ENCODE data around the gene S100A12. TPM values are rescaled to one million over a fixed set of nuclear protein-coding genes. Genes with fewer than 3 reads are reported as not detected.

The S100A12 gene
- total RNA-seq, 4 donors from 2014 or later, result 2.2 to 2.9 TPM; not detected in 2

GRCh38 chr1:153357076-153357852, 18.2 kb downstream of the S100A12 start:
- Histone ChIP-seq H3K4me3 (no peak overlapping the region), H3K4me1 (peaks cover 5 to 16% of the 10 kb centered on the region in 2 donors), H3K9me3 (no peaks in the 10 kb centered on the region), H3K27ac (peak overlapping the region in 3 of 4 donors; percentile 18 to 49 (median 25)), H3K36me3 (no peaks in the 10 kb centered on the region), H3K27me3 (no peaks in the 10 kb centered on the region)
- ATAC-seq (peak; percentile 72 to 81), DNase-seq (peak; percentile 57 to 75)
- TF ChIP-seq CTCF (IDR thresholded peaks at IDR 0.05 in 4 of 5, conservative IDR thresholded peaks at IDR 0.05 in 1 of 5) (no peak), POLR2A (IDR thresholded peaks at IDR 0.05) (no peak)
- intact Hi-C loops (cut with DNase I; ENCODE audit: low total_unique reads) (loop anchor here (5.0 to 10.0 kb wide), 3 partner anchors 35 to 388 kb away; partner anchors contain the start of genes S100A2 and S100A8), in situ Hi-C loops (cut with MboI; ENCODE audit: low sequenced_read_pairs in 4 of 4) (loop anchor here in 2 of 4 donors (10.0 to 25.0 kb wide), 3 partner anchors 138 to 655 kb away; partner anchors contain the start of gene INTS3 (in 1 of the 2))

GRCh38 chr1:153356392-153357075, 18.9 kb downstream of the S100A12 start:
- Histone ChIP-seq H3K36me3 (no peaks in the 10 kb centered on the region), H3K4me1 (peaks cover 5 to 16% of the 10 kb centered on the region in 2 donors), H3K4me3 (no peak overlapping the region), H3K27me3 (no peaks in the 10 kb centered on the region), H3K9me3 (no peaks in the 10 kb centered on the region), H3K27ac (no peak overlapping the region)
- in situ Hi-C loops (cut with MboI; ENCODE audit: low sequenced_read_pairs in 4 of 4) (loop anchor here in 2 of 4 donors (10.0 to 25.0 kb wide), 3 partner anchors 138 to 656 kb away; partner anchors contain the start of gene INTS3 (in 1 of the 2)), intact Hi-C loops (cut with DNase I; ENCODE audit: low total_unique reads) (loop anchor here (5.0 to 10.0 kb wide), 3 partner anchors 36 to 388 kb away; partner anchors contain the start of genes S100A2 and S100A8)
- TF ChIP-seq POLR2A (IDR thresholded peaks at IDR 0.05), result no peak
- TF ChIP-seq CTCF (IDR thresholded peaks at IDR 0.05 in 4 of 5, conservative IDR thresholded peaks at IDR 0.05 in 1 of 5), result no peak
- no peak for ATAC-seq
- no peak for DNase-seq

GRCh38 chr1:153355445-153356071, 19.9 kb downstream of the S100A12 start:
- Histone ChIP-seq H3K9me3 (no peaks in the 10 kb centered on the region), H3K27ac (no peak overlapping the region), H3K4me3 (no peak overlapping the region), H3K4me1 (peaks cover 5 to 16% of the 10 kb centered on the region in 2 donors), H3K27me3 (peaks cover 0 to 7% (median 4%) of the 10 kb centered on the region in 3 donors), H3K36me3 (no peaks in the 10 kb centered on the region)
- DNase-seq (peak; percentile 53 to 66), ATAC-seq (peak; percentile 53 to 55)
- TF ChIP-seq CTCF (IDR thresholded peaks at IDR 0.05 in 4 of 5, conservative IDR thresholded peaks at IDR 0.05 in 1 of 5), result peak; percentile 22 to 56 (median 53)
- TF ChIP-seq POLR2A (IDR thresholded peaks at IDR 0.05), result no peak
- in situ Hi-C loops (cut with MboI; ENCODE audit: low sequenced_read_pairs in 4 of 4) (loop anchor here in 2 of 4 donors (10.0 to 25.0 kb wide), 3 partner anchors 139 to 657 kb away; partner anchors contain the start of gene INTS3 (in 1 of the 2)), intact Hi-C loops (cut with DNase I; ENCODE audit: low total_unique reads) (loop anchor here (5.0 to 10.0 kb wide), 3 partner anchors 37 to 389 kb away; partner anchors contain the start of genes S100A2 and S100A8)

- no peak for TF ChIP-seq CTCF (IDR thresholded peaks at IDR 0.05 in 4 of 5, conservative IDR thresholded peaks at IDR 0.05 in 1 of 5)
- TF ChIP-seq POLR2A (IDR thresholded peaks at IDR 0.05), result no peak
- no peak overlapping the region for H3K27ac ChIP-seq
- intact Hi-C loops (cut with DNase I; ENCODE audit: low total_unique reads), result loop anchor here (5.0 to 10.0 kb wide), 3 partner anchors 38 to 390 kb away; partner anchors contain the start of genes S100A2 and S100A8
- DNase-seq (no peak), ATAC-seq (no peak)
- H3K27me3 ChIP-seq, result peaks cover under 1 to 7% (median 4%) of the 10 kb centered on the region in 3 donors
- H3K9me3 ChIP-seq, result no peaks in the 10 kb centered on the region
- peaks cover 5 to 12% of the 10 kb centered on the region in 2 donors for H3K4me1 ChIP-seq
- H3K36me3 ChIP-seq, result no peaks in the 10 kb centered on the region
- H3K4me3 ChIP-seq, result no peak overlapping the region
- in situ Hi-C loops (cut with MboI; ENCODE audit: low sequenced_read_pairs in 4 of 4), result loop anchor here (5.0 to 25.0 kb wide), 5 partner anchors 138 to 658 kb away; partner anchors contain the start of gene INTS3 (in 1 of the 4)
Observed at GRCh38 chr1:153354515-153355193, 20.8 kb downstream of the S100A12 start.
